IPS-18a (cell line): ENCODE measurements around the gene WNK2.

Experiments
- H3K27ac ChIP-seq: one replicate; pipeline ENCODE4 v1.5.1; 2013; ENCODE audit warnings: low read length
- H3K27me3 ChIP-seq: one replicate; pipeline ENCODE4 v1.6.1; 2013; ENCODE audit warnings: mild to moderate bottlenecking, low read length; ENCODE audit not compliant: control insufficient read depth, insufficient read depth
- H3K36me3 ChIP-seq: one replicate; pipeline ENCODE4 v1.6.1; 2013; ENCODE audit warnings: low read depth, low read length; ENCODE audit not compliant: control insufficient read depth
- H3K4me1 ChIP-seq: one replicate; pipeline ENCODE4 v1.6.1; 2013; ENCODE audit warnings: low read depth, low read length; ENCODE audit not compliant: control insufficient read depth
- H3K4me3 ChIP-seq: one replicate; pipeline ENCODE4 v1.5.1; 2013; ENCODE audit warnings: low read length
- H3K9ac ChIP-seq: one replicate; pipeline ENCODE4 v1.6.1; 2013; ENCODE audit warnings: mild to moderate bottlenecking, low read length, moderate library complexity
- H3K9me3 ChIP-seq: one replicate; pipeline ENCODE4 v1.6.1; 2013; ENCODE audit warnings: low read depth, low read length; ENCODE audit not compliant: control insufficient read depth

Gene WNK2

GRCh38 chr9:93189369-93190132, 5.6 kb downstream of the WNK2 start:
- no peak overlapping the region for H3K27ac ChIP-seq
- H3K27me3 ChIP-seq: peaks cover 9% of the 10 kb centered on the region
- no peak overlapping the region for H3K4me3 ChIP-seq
- no peaks in the 10 kb centered on the region for H3K9me3 ChIP-seq
- H3K4me1 ChIP-seq: peaks cover 8% of the 10 kb centered on the region
- no peaks in the 10 kb centered on the region for H3K36me3 ChIP-seq
- H3K9ac ChIP-seq: no peak overlapping the region

GRCh38 chr9:93190133-93190525, 6.2 kb downstream of the WNK2 start:
- H3K4me1 ChIP-seq: peaks cover 10% of the 10 kb centered on the region
- H3K9me3 ChIP-seq: no peaks in the 10 kb centered on the region
- H3K27me3 ChIP-seq: peaks cover 7% of the 10 kb centered on the region
- H3K9ac ChIP-seq: no peak overlapping the region
- H3K27ac ChIP-seq: no peak overlapping the region
- H3K36me3 ChIP-seq: no peaks in the 10 kb centered on the region
- no peak overlapping the region for H3K4me3 ChIP-seq

- H3K36me3 ChIP-seq: no peaks in the 10 kb centered on the region
- H3K9me3 ChIP-seq: no peaks in the 10 kb centered on the region
- H3K9ac ChIP-seq: no peak overlapping the region
- no peak overlapping the region for H3K4me3 ChIP-seq
- no peak overlapping the region for H3K27ac ChIP-seq
- H3K4me1 ChIP-seq: peaks cover 10% of the 10 kb centered on the region
- H3K27me3 ChIP-seq: peaks cover under 1% of the 10 kb centered on the region
Measured at GRCh38 chr9:93190656-93191353, 6.9 kb downstream of the WNK2 start.

- Histone ChIP-seq H3K36me3 (no peaks in the 10 kb centered on the region), H3K27ac (no peak overlapping the region), H3K9ac (no peak overlapping the region), H3K27me3 (no peaks in the 10 kb centered on the region), H3K4me1 (peaks cover 10% of the 10 kb centered on the region), H3K4me3 (no peak overlapping the region), H3K9me3 (no peaks in the 10 kb centered on the region)
Measured at GRCh38 chr9:93191354-93191660, 7.4 kb downstream of the WNK2 start.

- Histone ChIP-seq H3K9ac (no peak overlapping the region), H3K27me3 (no peaks in the 10 kb centered on the region), H3K36me3 (no peaks in the 10 kb centered on the region), H3K27ac (no peak overlapping the region), H3K4me3 (no peak overlapping the region), H3K4me1 (peaks cover 10% of the 10 kb centered on the region), H3K9me3 (no peaks in the 10 kb centered on the region)
Measured at GRCh38 chr9:93192721-93193387, 8.9 kb downstream of the WNK2 start.

- Histone ChIP-seq H3K27ac (no peak overlapping the region), H3K9ac (no peak overlapping the region), H3K4me1 (peaks cover 10% of the 10 kb centered on the region), H3K36me3 (no peaks in the 10 kb centered on the region), H3K4me3 (no peak overlapping the region), H3K27me3 (no peaks in the 10 kb centered on the region), H3K9me3 (no peaks in the 10 kb centered on the region)
Measured at GRCh38 chr9:93193388-93194220, 9.7 kb downstream of the WNK2 start.

GRCh38 chr9:93194221-93194625, 10.3 kb downstream of the WNK2 start:
- Histone ChIP-seq H3K27ac (no peak overlapping the region), H3K4me3 (no peak overlapping the region), H3K27me3 (no peaks in the 10 kb centered on the region), H3K4me1 (peaks cover 10% of the 10 kb centered on the region), H3K9me3 (no peaks in the 10 kb centered on the region), H3K9ac (no peak overlapping the region), H3K36me3 (no peaks in the 10 kb centered on the region)

GRCh38 chr9:93194641-93195040, 10.7 kb downstream of the WNK2 start:
- H3K27ac ChIP-seq: no peak overlapping the region
- no peaks in the 10 kb centered on the region for H3K36me3 ChIP-seq
- H3K9me3 ChIP-seq: no peaks in the 10 kb centered on the region
- no peak overlapping the region for H3K4me3 ChIP-seq
- H3K27me3 ChIP-seq: no peaks in the 10 kb centered on the region
- H3K4me1 ChIP-seq: peaks cover 10% of the 10 kb centered on the region
- no peak overlapping the region for H3K9ac ChIP-seq

- H3K27me3 ChIP-seq: no peaks in the 10 kb centered on the region
- peaks cover 10% of the 10 kb centered on the region for H3K4me1 ChIP-seq
- no peak overlapping the region for H3K4me3 ChIP-seq
- no peak overlapping the region for H3K27ac ChIP-seq
- no peak overlapping the region for H3K9ac ChIP-seq
- no peaks in the 10 kb centered on the region for H3K9me3 ChIP-seq
- no peaks in the 10 kb centered on the region for H3K36me3 ChIP-seq
Measured at GRCh38 chr9:93196096-93197055, 12.4 kb downstream of the WNK2 start.

- no peaks in the 10 kb centered on the region for H3K27me3 ChIP-seq
- peaks cover 10% of the 10 kb centered on the region for H3K4me1 ChIP-seq
- no peak overlapping the region for H3K9ac ChIP-seq
Measured at GRCh38 chr9:93197670-93198069, 13.7 kb downstream of the WNK2 start.

More at GRCh38 chr9:93197670-93198069, 13.7 kb downstream of the WNK2 start:
- Histone ChIP-seq H3K9me3 (no peaks in the 10 kb centered on the region), H3K27ac (no peak overlapping the region), H3K36me3 (no peaks in the 10 kb centered on the region), H3K4me3 (no peak overlapping the region)
